ENCODE results near the gene TP63.
"Not testable (repeated sequence)": the region's sequence is repeated elsewhere in the genome, so short reads cannot be mapped to it uniquely, and the experiment has no call there.

Gene TP63

DNA sequence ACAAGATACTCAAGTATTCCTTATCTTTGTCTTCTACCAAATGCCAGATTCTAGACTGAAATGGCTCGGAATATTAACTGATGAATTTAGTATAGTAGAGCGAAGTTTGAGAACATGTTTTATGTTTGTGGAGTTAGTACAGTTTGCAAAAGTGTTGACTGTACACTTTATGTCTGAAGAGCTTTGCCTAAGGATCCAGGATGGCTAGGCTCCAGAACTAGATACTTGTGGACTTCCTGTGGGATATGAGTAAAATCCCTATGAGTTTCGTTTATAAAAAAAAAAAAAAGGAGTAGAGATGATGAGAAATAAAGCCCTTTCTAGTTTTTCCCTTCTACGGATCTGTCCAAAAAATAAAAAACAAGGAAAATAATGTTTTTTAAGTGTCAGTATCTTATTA, 96.7 kb downstream of the TP63 start:
- TF ChIP-seq POLR2A (IDR thresholded peaks at IDR 0.05; ENCODE audit: low read depth, low read length) (no peak), POLR2AphosphoS5 (IDR thresholded peaks at IDR 0.05; ENCODE audit: low read depth, low read length) (no peak), PAX5 (IDR thresholded peaks at IDR 0.05; ENCODE audit: insufficient read depth, low read length, severe bottlenecking) (no peak), SPI1 (IDR thresholded peaks at IDR 0.05; ENCODE audit: low read depth, low read length) (no peak), POU2F2 (IDR thresholded peaks at IDR 0.05; ENCODE audit: low read depth, low read length) (no peak), TAF1 (IDR thresholded peaks at IDR 0.05; ENCODE audit: low read depth, low read length) (no peak)
- DNase-seq (ENCODE audit: insufficient read length, low spot score) (no peak), FAIRE-seq (no peak)

- no peak for TF ChIP-seq POLR2A (IDR thresholded peaks at IDR 0.05; ENCODE audit: low read depth, low read length)
- TF ChIP-seq PAX5 (IDR thresholded peaks at IDR 0.05; ENCODE audit: insufficient read depth, low read length, severe bottlenecking), result no peak
- no peak for TF ChIP-seq TAF1 (IDR thresholded peaks at IDR 0.05; ENCODE audit: low read depth, low read length)
- no peak for TF ChIP-seq POLR2AphosphoS5 (IDR thresholded peaks at IDR 0.05; ENCODE audit: low read depth, low read length)
- no peak for TF ChIP-seq SPI1 (IDR thresholded peaks at IDR 0.05; ENCODE audit: low read depth, low read length)
- TF ChIP-seq POU2F2 (IDR thresholded peaks at IDR 0.05; ENCODE audit: low read depth, low read length), result no peak
- FAIRE-seq (no peak), DNase-seq (ENCODE audit: insufficient read length, low spot score) (no peak)
These were observed 97.7 kb downstream of the TP63 start for GRCh38 chr3:189728915-189729314.

- TF ChIP-seq POU2F2 (IDR thresholded peaks at IDR 0.05; ENCODE audit: low read depth, low read length) (no peak), POLR2A (IDR thresholded peaks at IDR 0.05; ENCODE audit: low read depth, low read length) (no peak), SPI1 (IDR thresholded peaks at IDR 0.05; ENCODE audit: low read depth, low read length) (no peak), PAX5 (IDR thresholded peaks at IDR 0.05; ENCODE audit: insufficient read depth, low read length, severe bottlenecking) (no peak), TAF1 (IDR thresholded peaks at IDR 0.05; ENCODE audit: low read depth, low read length) (no peak), POLR2AphosphoS5 (IDR thresholded peaks at IDR 0.05; ENCODE audit: low read depth, low read length) (no peak)
- FAIRE-seq (no peak), DNase-seq (ENCODE audit: insufficient read length, low spot score) (no peak)
These were observed 102.9 kb downstream of the TP63 start for GRCh38 chr3:189734061-189734460.

- no peak for DNase-seq (ENCODE audit: insufficient read length, low spot score)
- no peak for FAIRE-seq
- TF ChIP-seq POLR2A (IDR thresholded peaks at IDR 0.05; ENCODE audit: low read depth, low read length) (no peak), TAF1 (IDR thresholded peaks at IDR 0.05; ENCODE audit: low read depth, low read length) (no peak), SPI1 (IDR thresholded peaks at IDR 0.05; ENCODE audit: low read depth, low read length) (no peak), POLR2AphosphoS5 (IDR thresholded peaks at IDR 0.05; ENCODE audit: low read depth, low read length) (no peak), POU2F2 (IDR thresholded peaks at IDR 0.05; ENCODE audit: low read depth, low read length) (no peak), PAX5 (IDR thresholded peaks at IDR 0.05; ENCODE audit: insufficient read depth, low read length, severe bottlenecking) (no peak)
These were observed 104.7 kb downstream of the TP63 start for GRCh38 chr3:189735913-189736312.

DNA sequence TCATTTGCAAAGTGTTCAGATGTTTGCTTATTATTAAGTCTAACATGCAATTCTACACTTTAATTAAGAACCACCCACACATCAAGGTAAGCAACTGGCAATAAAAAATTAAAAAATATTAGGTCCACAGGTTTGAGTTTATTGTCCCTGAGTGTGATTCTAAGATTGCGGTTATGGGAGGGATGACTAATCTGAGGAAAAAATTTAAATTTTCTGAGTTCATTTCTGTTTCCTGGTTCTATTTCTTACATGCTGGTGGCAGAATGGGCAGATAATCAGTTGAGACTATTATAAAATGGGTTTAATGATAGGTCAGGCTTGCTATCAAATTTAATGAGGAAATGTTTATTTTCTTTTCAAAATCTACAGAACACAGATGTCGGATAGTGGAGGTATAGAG, 105.9 kb downstream of the TP63 start:
- TF ChIP-seq TAF1 (IDR thresholded peaks at IDR 0.05; ENCODE audit: low read depth, low read length), result no peak
- DNase-seq (ENCODE audit: insufficient read length, low spot score) (no peak), FAIRE-seq (no peak)

DNA sequence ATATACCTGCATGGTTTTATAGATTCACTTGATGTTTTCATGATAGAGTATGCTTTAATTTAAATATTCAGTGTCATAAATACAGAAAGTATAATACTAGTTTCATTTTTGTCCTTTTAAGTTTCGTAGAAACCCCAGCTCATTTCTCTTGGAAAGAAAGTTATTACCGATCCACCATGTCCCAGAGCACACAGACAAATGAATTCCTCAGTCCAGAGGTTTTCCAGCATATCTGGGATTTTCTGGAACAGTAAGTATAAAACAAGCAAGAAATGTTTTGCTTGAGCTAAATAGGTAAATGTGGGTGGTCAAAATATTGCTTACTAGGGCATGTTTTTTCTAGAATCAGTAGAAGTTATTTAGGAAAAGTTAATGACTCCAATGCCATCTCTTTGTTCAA, 106.4 kb downstream of the TP63 start:
- no peak for FAIRE-seq
- DNase-seq (ENCODE audit: insufficient read length, low spot score), result no peak
- TF ChIP-seq PAX5 (IDR thresholded peaks at IDR 0.05; ENCODE audit: insufficient read depth, low read length, severe bottlenecking), result no peak

DNA sequence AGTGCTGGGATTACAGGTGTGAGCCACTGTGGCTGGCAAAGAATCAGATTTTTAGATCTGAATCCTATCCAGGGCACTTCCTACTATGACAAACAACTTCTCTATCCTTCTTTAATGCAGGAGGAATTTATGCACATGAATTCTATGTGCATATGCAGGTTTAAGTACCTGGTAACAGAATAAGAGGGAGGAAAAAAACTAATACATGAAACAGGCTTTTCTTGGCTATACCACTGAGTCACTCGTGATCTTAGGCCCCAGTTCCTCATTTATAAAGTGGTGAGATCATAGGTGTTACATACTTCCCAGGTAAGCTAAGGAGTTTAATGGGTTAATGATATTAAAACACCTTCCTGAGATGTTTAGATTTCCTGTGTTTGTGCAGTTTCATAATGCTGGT, 108.2 kb downstream of the TP63 start:
- no peak for DNase-seq (ENCODE audit: insufficient read length, low spot score)
- FAIRE-seq, result no peak

GRCh38 chr3:189740156-189740555, 109.0 kb downstream of the TP63 start:
- no peak for TF ChIP-seq POLR2AphosphoS5 (IDR thresholded peaks at IDR 0.05; ENCODE audit: low read depth, low read length)
- no peak for TF ChIP-seq POU2F2 (IDR thresholded peaks at IDR 0.05; ENCODE audit: low read depth, low read length)
- no peak for TF ChIP-seq TAF1 (IDR thresholded peaks at IDR 0.05; ENCODE audit: low read depth, low read length)
- no peak for TF ChIP-seq PAX5 (IDR thresholded peaks at IDR 0.05; ENCODE audit: insufficient read depth, low read length, severe bottlenecking)
- TF ChIP-seq POLR2A (IDR thresholded peaks at IDR 0.05; ENCODE audit: low read depth, low read length), result no peak
- TF ChIP-seq SPI1 (IDR thresholded peaks at IDR 0.05; ENCODE audit: low read depth, low read length), result no peak
- FAIRE-seq (no peak), DNase-seq (ENCODE audit: insufficient read length, low spot score) (no peak)

More for the DNA sequence above, 108.2 kb downstream of the TP63 start:
- TF ChIP-seq SPI1 (IDR thresholded peaks at IDR 0.05; ENCODE audit: low read depth, low read length) (peak; percentile 82), PAX5 (IDR thresholded peaks at IDR 0.05; ENCODE audit: insufficient read depth, low read length, severe bottlenecking) (no peak), POLR2AphosphoS5 (IDR thresholded peaks at IDR 0.05; ENCODE audit: low read depth, low read length) (no peak), TAF1 (IDR thresholded peaks at IDR 0.05; ENCODE audit: low read depth, low read length) (no peak), POU2F2 (IDR thresholded peaks at IDR 0.05; ENCODE audit: low read depth, low read length) (no peak), POLR2A (IDR thresholded peaks at IDR 0.05; ENCODE audit: low read depth, low read length) (no peak)

DNA sequence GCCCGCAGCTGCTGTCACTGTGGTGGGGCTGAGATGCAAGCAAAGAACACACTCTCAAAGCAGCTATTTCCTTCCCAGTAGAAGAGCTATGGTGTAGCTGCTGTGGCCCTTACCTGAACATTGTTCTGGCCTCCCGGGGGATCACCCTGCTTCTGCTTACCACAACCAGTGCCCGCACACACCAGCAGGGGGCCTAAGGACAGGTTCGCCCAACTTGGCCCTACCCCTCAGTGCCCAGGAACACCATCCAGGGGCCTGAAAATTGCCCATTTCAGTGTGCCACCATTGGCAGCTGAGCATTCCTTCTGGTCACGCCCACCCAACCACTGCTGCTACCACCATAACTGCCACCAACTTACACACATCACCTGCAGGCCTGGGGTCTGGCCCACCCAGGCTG, 113.0 kb downstream of the TP63 start:
- TF ChIP-seq POLR2AphosphoS5 (IDR thresholded peaks at IDR 0.05; ENCODE audit: low read depth, low read length) (no peak), SPI1 (IDR thresholded peaks at IDR 0.05; ENCODE audit: low read depth, low read length) (no peak), POU2F2 (IDR thresholded peaks at IDR 0.05; ENCODE audit: low read depth, low read length) (no peak), TAF1 (IDR thresholded peaks at IDR 0.05; ENCODE audit: low read depth, low read length) (no peak), PAX5 (IDR thresholded peaks at IDR 0.05; ENCODE audit: insufficient read depth, low read length, severe bottlenecking) (no peak), POLR2A (IDR thresholded peaks at IDR 0.05; ENCODE audit: low read depth, low read length) (no peak)
- FAIRE-seq, result no peak

GRCh38 chr3:189745622-189746021, 114.4 kb downstream of the TP63 start:
- TF ChIP-seq TAF1 (IDR thresholded peaks at IDR 0.05; ENCODE audit: low read depth, low read length), result no peak
- TF ChIP-seq POU2F2 (IDR thresholded peaks at IDR 0.05; ENCODE audit: low read depth, low read length), result no peak
- no peak for TF ChIP-seq SPI1 (IDR thresholded peaks at IDR 0.05; ENCODE audit: low read depth, low read length)
- TF ChIP-seq POLR2A (IDR thresholded peaks at IDR 0.05; ENCODE audit: low read depth, low read length), result no peak
- FAIRE-seq (no peak), DNase-seq (ENCODE audit: insufficient read length, low spot score) (no peak)

More for the DNA sequence above, 113.0 kb downstream of the TP63 start:
- no peak for DNase-seq (ENCODE audit: insufficient read length, low spot score)

GRCh38 chr3:189748046-189748445, 116.9 kb downstream of the TP63 start:
- TF ChIP-seq SPI1 (IDR thresholded peaks at IDR 0.05; ENCODE audit: low read depth, low read length) (peak; percentile 52; the same call in 1 of the 2 replicates), POU2F2 (IDR thresholded peaks at IDR 0.05; ENCODE audit: low read depth, low read length) (no peak)
- DNase-seq (ENCODE audit: insufficient read length, low spot score) (no peak), FAIRE-seq (no peak)

DNA sequence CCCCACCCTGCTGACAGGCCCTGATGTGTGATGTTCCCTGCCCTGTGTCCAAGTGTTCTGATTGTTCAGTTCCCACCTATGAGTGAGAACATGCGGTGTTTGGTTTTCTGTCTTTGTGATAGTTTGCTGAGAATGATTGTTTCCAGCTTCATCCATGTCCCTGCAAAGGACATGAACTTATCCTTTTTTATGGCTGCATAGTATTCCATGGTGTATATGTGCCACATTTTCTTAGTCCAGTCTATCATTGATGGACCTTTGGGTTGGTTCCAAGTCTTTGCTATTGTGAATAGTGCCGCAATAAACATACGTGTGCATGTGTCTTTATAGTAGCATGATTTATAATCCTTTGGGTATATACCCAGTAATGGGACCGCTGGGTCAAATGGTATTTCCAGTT, 119.8 kb downstream of the TP63 start:
- FAIRE-seq; DNase-seq (ENCODE audit: insufficient read length, low spot score): not testable (repeated sequence)

Data from GM12891 (cell line).